Measurements from ENCODE around the gene DDX51.

Gene DDX51

GRCh38 chr12:132176385-132176919 lies 32.3 kb upstream of the DDX51 start:
- Histone ChIP-seq H3K4me2 (ENCODE audit: low read length) (no peak overlapping the region), H2AFZ (no peak overlapping the region), H3K79me2 (no peaks in the 10 kb centered on the region), H3K4me1 (no peaks in the 10 kb centered on the region), H3K9me3 (ENCODE audit: control insufficient read depth, low read length) (no peaks in the 10 kb centered on the region), H3K27me3 (ENCODE audit: control insufficient read depth, insufficient read depth, low read length) (peaks cover 4% of the 10 kb centered on the region), H3K27ac (no peak overlapping the region), H3K36me3 (ENCODE audit: control insufficient read depth, insufficient read depth, low read length) (no peaks in the 10 kb centered on the region), H3K9ac (no peak overlapping the region), H3K4me3 (ENCODE audit: low read depth, low read length) (no peak overlapping the region)
- TF ChIP-seq CTCF (IDR thresholded peaks at IDR 0.05) = no peak

GRCh38 chr12:132175496-132176384 lies 31.6 kb upstream of the DDX51 start:
- Histone ChIP-seq H3K4me3 (ENCODE audit: low read depth, low read length) (no peak overlapping the region), H3K4me1 (no peaks in the 10 kb centered on the region), H3K9ac (no peak overlapping the region), H3K9me3 (ENCODE audit: control insufficient read depth, low read length) (no peaks in the 10 kb centered on the region), H3K27ac (no peak overlapping the region), H3K4me2 (ENCODE audit: low read length) (no peak overlapping the region), H3K36me3 (ENCODE audit: control insufficient read depth, insufficient read depth, low read length) (no peaks in the 10 kb centered on the region), H2AFZ (no peak overlapping the region), H3K27me3 (ENCODE audit: control insufficient read depth, insufficient read depth, low read length) (peaks cover 4% of the 10 kb centered on the region), H3K79me2 (no peaks in the 10 kb centered on the region)
- no peak for TF ChIP-seq CTCF (IDR thresholded peaks at IDR 0.05)

- Histone ChIP-seq H3K4me1 (no peaks in the 10 kb centered on the region), H3K9ac (no peak overlapping the region), H3K4me2 (ENCODE audit: low read length) (no peak overlapping the region), H3K79me2 (no peaks in the 10 kb centered on the region), H3K27ac (no peak overlapping the region), H3K4me3 (ENCODE audit: low read depth, low read length) (no peak overlapping the region), H3K27me3 (ENCODE audit: control insufficient read depth, insufficient read depth, low read length) (peaks cover 4% of the 10 kb centered on the region), H3K36me3 (ENCODE audit: control insufficient read depth, insufficient read depth, low read length) (no peaks in the 10 kb centered on the region), H2AFZ (no peak overlapping the region), H3K9me3 (ENCODE audit: control insufficient read depth, low read length) (no peaks in the 10 kb centered on the region)
- no peak for TF ChIP-seq CTCF (IDR thresholded peaks at IDR 0.05)
Measured at GRCh38 chr12:132174839-132175490, 30.8 kb upstream of the DDX51 start.

- Histone ChIP-seq H3K36me3 (ENCODE audit: control insufficient read depth, insufficient read depth, low read length) (no peaks in the 10 kb centered on the region), H3K4me2 (ENCODE audit: low read length) (no peak overlapping the region), H2AFZ (no peak overlapping the region), H3K9me3 (ENCODE audit: control insufficient read depth, low read length) (no peaks in the 10 kb centered on the region), H3K4me1 (no peaks in the 10 kb centered on the region), H3K27ac (no peak overlapping the region), H3K9ac (no peak overlapping the region), H3K79me2 (no peaks in the 10 kb centered on the region), H3K27me3 (ENCODE audit: control insufficient read depth, insufficient read depth, low read length) (peaks cover 4% of the 10 kb centered on the region), H3K4me3 (ENCODE audit: low read depth, low read length) (no peak overlapping the region)
- TF ChIP-seq CTCF (IDR thresholded peaks at IDR 0.05) = no peak
Measured at GRCh38 chr12:132174015-132174838, 30.1 kb upstream of the DDX51 start.

Measured in parathyroid adenoma (tissue), 2 donors.